ENCODE data around the gene TAF11L7. TPM values are rescaled to one million over a fixed set of nuclear protein-coding genes. Genes with fewer than 3 reads are reported as not detected.
"Not testable (repeated sequence)": the region's sequence is repeated elsewhere in the genome, so short reads cannot be mapped to it uniquely, and the experiment has no call there.

Gene TAF11L7
- total RNA-seq = not detected

- H3K9me3 ChIP-seq; DNase-seq (ENCODE audit: extremely low spot score); H3K27ac ChIP-seq (replicated peaks in 1 of 4); H3K4me3 ChIP-seq; intact Hi-C loops (cut with DNase I); H3K4me1 ChIP-seq; H3K27me3 ChIP-seq; H3K36me3 ChIP-seq: not testable (repeated sequence)
- WGBS = no CpG with 5 or more reads among the region's 16 CpGs
Observed at GRCh38 chr5:17585658-17586057, at the start of gene TAF11L7. TAF11L7 (minus strand) TSS chr5:17585758.

- 80% methylated on average over 2 of the region's 5 CpGs for WGBS
- H3K9me3 ChIP-seq = no peaks in the 10 kb centered on the region
Observed at GRCh38 chr5:17634160-17634559, 48.6 kb upstream of the TAF11L7 start, which contains the start of gene TAF11L14. TAF11L14 (plus strand) TSS chr5:17634460.

DNA sequence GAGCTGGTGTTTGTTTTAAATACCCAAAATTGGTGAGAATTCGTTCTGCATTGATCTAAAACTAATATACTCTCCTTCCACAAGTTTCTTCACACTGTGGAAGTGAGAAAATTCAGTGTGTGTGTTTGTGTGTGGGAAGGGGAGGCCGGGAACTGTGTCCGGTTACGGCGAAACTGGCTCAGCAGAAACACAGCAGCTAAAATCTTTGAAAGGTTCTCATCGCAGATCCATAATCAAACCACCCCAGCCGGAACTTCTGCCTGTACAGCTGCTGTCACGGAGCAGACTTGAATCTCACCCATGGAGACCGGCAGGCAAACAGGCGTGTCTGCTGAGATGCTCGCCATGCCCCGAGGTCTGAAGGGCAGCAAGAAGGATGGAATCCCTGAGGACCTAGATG is 46.2 kb upstream of the TAF11L7 start, which contains the start of gene TAF11L13:
TAF11L13 (plus strand) TSS at position 301 of the 400 bp plus-strand sequence.
- H3K27me3 ChIP-seq; H3K27ac ChIP-seq (replicated peaks in 1 of 4); H3K36me3 ChIP-seq; H3K4me3 ChIP-seq; H3K9me3 ChIP-seq; H3K4me1 ChIP-seq; intact Hi-C loops (cut with DNase I); DNase-seq (ENCODE audit: extremely low spot score): not testable (repeated sequence)
- 100% methylated on average over 2 of the region's 12 CpGs for WGBS

More at GRCh38 chr5:17634160-17634559, 48.6 kb upstream of the TAF11L7 start, which contains the start of gene TAF11L14:
- H3K27me3 ChIP-seq = no peaks in the 10 kb centered on the region
- no peaks in the 10 kb centered on the region for H3K4me1 ChIP-seq
- intact Hi-C loops (cut with DNase I) = no loop called here
- no peak within 1 kb of the TSS for H3K4me3 ChIP-seq
- DNase-seq (ENCODE audit: extremely low spot score) = no peak
- TF ChIP-seq POLR2AphosphoS5 (IDR thresholded peaks at IDR 0.05) (no peak), EP300 (IDR thresholded peaks at IDR 0.05) (no peak), POLR2A (IDR thresholded peaks at IDR 0.05; ENCODE audit: low read depth) (no peak)
- TF ChIP-seq, protein P1, sequence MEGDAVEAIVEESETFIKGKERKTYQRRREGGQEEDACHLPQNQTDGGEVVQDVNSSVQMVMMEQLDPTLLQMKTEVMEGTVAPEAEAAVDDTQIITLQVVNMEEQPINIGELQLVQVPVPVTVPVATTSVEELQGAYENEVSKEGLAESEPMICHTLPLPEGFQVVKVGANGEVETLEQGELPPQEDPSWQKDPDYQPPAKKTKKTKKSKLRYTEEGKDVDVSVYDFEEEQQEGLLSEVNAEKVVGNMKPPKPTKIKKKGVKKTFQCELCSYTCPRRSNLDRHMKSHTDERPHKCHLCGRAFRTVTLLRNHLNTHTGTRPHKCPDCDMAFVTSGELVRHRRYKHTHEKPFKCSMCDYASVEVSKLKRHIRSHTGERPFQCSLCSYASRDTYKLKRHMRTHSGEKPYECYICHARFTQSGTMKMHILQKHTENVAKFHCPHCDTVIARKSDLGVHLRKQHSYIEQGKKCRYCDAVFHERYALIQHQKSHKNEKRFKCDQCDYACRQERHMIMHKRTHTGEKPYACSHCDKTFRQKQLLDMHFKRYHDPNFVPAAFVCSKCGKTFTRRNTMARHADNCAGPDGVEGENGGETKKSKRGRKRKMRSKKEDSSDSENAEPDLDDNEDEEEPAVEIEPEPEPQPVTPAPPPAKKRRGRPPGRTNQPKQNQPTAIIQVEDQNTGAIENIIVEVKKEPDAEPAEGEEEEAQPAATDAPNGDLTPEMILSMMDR (IDR thresholded peaks at IDR 0.05) = no peak
- H3K27ac ChIP-seq (replicated peaks in 1 of 4) = no peak within 1 kb of the TSS
- H3K36me3 ChIP-seq = no peaks in the 10 kb centered on the region

GRCh38 chr5:17625686-17626085 is 40.1 kb upstream of the TAF11L7 start:
- H3K4me3 ChIP-seq = no peak overlapping the region
- no CpG with 5 or more reads among the region's 11 CpGs for WGBS
- H3K27me3 ChIP-seq = peaks cover 0 to 1% (median 0%) of the 10 kb centered on the region in 4 donors
- no peaks in the 10 kb centered on the region for H3K9me3 ChIP-seq
- peak; percentile 90 for DNase-seq (ENCODE audit: extremely low spot score)
- H3K27ac ChIP-seq (replicated peaks in 1 of 4) = no peak overlapping the region
- no peaks in the 10 kb centered on the region for H3K36me3 ChIP-seq
- no peaks in the 10 kb centered on the region for H3K4me1 ChIP-seq
- intact Hi-C loops (cut with DNase I) = no loop called here
- no peak for TF ChIP-seq EP300 (IDR thresholded peaks at IDR 0.05)
- TF ChIP-seq, protein P1 (IDR thresholded peaks at IDR 0.05) = no peak
- TF ChIP-seq POLR2A (IDR thresholded peaks at IDR 0.05; ENCODE audit: low read depth) = no peak
- TF ChIP-seq POLR2AphosphoS5 (IDR thresholded peaks at IDR 0.05) = no peak

DNA sequence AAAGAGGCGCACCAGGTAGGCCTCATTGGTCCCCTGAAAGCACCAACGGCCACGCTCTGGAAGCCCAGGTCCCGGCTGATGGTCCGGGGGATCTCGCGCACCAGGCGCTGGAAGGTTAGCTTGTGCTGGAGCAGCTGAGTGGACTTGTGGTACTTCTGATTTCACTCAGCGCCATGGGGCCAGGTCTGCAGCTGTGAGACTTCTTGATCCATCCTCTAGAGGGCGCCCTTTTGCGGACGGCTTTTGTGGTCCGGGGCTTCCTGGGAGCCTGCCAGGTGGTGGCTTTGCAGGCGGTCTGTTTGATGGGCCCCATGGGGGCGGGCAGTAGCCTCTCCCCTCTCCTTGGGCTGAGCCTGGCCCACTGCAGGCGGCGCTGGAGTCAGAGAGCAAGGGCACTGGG is 35.1 kb upstream of the TAF11L7 start:
- intact Hi-C loops (cut with DNase I) = no loop called here
- no peak overlapping the region for H3K4me3 ChIP-seq
- WGBS = no CpG with 5 or more reads among the region's 17 CpGs
- H3K4me1 ChIP-seq = no peaks in the 10 kb centered on the region
- no peak overlapping the region for H3K27ac ChIP-seq (replicated peaks in 1 of 4)
- no peaks in the 10 kb centered on the region for H3K9me3 ChIP-seq
- peaks cover 0 to 4% (median 0%) of the 10 kb centered on the region in 4 donors for H3K27me3 ChIP-seq
- peak; percentile 74 for DNase-seq (ENCODE audit: extremely low spot score)
- TF ChIP-seq POLR2AphosphoS5 (IDR thresholded peaks at IDR 0.05) (no peak), POLR2A (IDR thresholded peaks at IDR 0.05; ENCODE audit: low read depth) (no peak), EP300 (IDR thresholded peaks at IDR 0.05) (no peak)
- TF ChIP-seq, protein P1 (IDR thresholded peaks at IDR 0.05) = no peak
- H3K36me3 ChIP-seq = no peaks in the 10 kb centered on the region

GRCh38 chr5:17619354-17619753 is 33.8 kb upstream of the TAF11L7 start:
- Histone ChIP-seq H3K4me1 (no peaks in the 10 kb centered on the region), H3K27ac (replicated peaks in 1 of 4) (no peak overlapping the region), H3K9me3 (no peaks in the 10 kb centered on the region), H3K4me3 (no peak overlapping the region), H3K27me3 (peaks cover 0 to 4% (median 0%) of the 10 kb centered on the region in 4 donors), H3K36me3 (no peaks in the 10 kb centered on the region)
- DNase-seq (ENCODE audit: extremely low spot score) = no peak
- intact Hi-C loops (cut with DNase I) = no loop called here
- WGBS = 74% methylated on average over 3 of the region's 3 CpGs
- TF ChIP-seq EP300 (IDR thresholded peaks at IDR 0.05) = no peak
- no peak for TF ChIP-seq POLR2AphosphoS5 (IDR thresholded peaks at IDR 0.05)
- TF ChIP-seq POLR2A (IDR thresholded peaks at IDR 0.05; ENCODE audit: low read depth) = no peak
- TF ChIP-seq, protein P1 (IDR thresholded peaks at IDR 0.05) = no peak
